NT2/D1 (cell line): ENCODE data around the gene LRRC46.

Source experiments
- YY1 ChIP-seq: IDR thresholded peaks from 2 replicates; pipeline ENCODE4 v1.6.1; 2011; ENCODE audit not compliant: insufficient read length, insufficient read depth
- ZNF274 ChIP-seq: IDR thresholded peaks from 2 replicates; pipeline ENCODE4 v1.6.1; 2011; ENCODE audit warnings: mild to moderate bottlenecking, low read depth, low read length

- no peak for TF ChIP-seq YY1
- TF ChIP-seq ZNF274, result no peak
Measured at GRCh38 chr17:47884905-47885730, 53.6 kb downstream of the LRRC46 start.
